ENCODE results near the gene PEX11G.
A peak's percentile ranks its signal among the peaks of the same experiment; 100 is the strongest.

The PEX11G gene

GRCh38 chr19:7527516-7528191, 38.8 kb upstream of the PEX11G start:
- no peak overlapping the region for H3K27ac ChIP-seq
- H3K4me3 ChIP-seq (ENCODE audit: low read depth in 1 of 2, low read length in 1 of 2) = no peak overlapping the region
- no peaks in the 10 kb centered on the region for H3K27me3 ChIP-seq
- TF ChIP-seq CTCF (IDR thresholded peaks at IDR 0.05) = no peak
- peaks cover 54% of the 10 kb centered on the region for H3K36me3 ChIP-seq
- H3K4me1 ChIP-seq (ENCODE audit: control insufficient read depth in 1 of 2, insufficient read depth in 1 of 2, low read depth in 1 of 2, low read length in 1 of 2) = peaks cover 9 to 15% of the 10 kb centered on the region in 2 experiments
- no peaks in the 10 kb centered on the region for H3K9me3 ChIP-seq

GRCh38 chr19:7526059-7526929, 37.5 kb upstream of the PEX11G start:
- Histone ChIP-seq H3K4me1 (ENCODE audit: control insufficient read depth in 1 of 2, insufficient read depth in 1 of 2, low read depth in 1 of 2, low read length in 1 of 2) (peaks cover 15 to 25% of the 10 kb centered on the region in 2 experiments), H3K4me3 (ENCODE audit: low read depth in 1 of 2, low read length in 1 of 2) (no peak overlapping the region), H3K27ac (no peak overlapping the region), H3K36me3 (peaks cover 41% of the 10 kb centered on the region), H3K27me3 (no peaks in the 10 kb centered on the region), H3K9me3 (no peaks in the 10 kb centered on the region)
- TF ChIP-seq CTCF (IDR thresholded peaks at IDR 0.05) = no peak

- Histone ChIP-seq H3K9me3 (no peaks in the 10 kb centered on the region), H3K27me3 (no peaks in the 10 kb centered on the region), H3K27ac (no peak overlapping the region), H3K4me3 (ENCODE audit: low read depth in 1 of 2, low read length in 1 of 2) (no peak overlapping the region), H3K4me1 (ENCODE audit: control insufficient read depth in 1 of 2, insufficient read depth in 1 of 2, low read depth in 1 of 2, low read length in 1 of 2) (peaks cover 15 to 25% of the 10 kb centered on the region in 2 experiments), H3K36me3 (peaks cover 36% of the 10 kb centered on the region)
- TF ChIP-seq CTCF (IDR thresholded peaks at IDR 0.05) = no peak
Observed at GRCh38 chr19:7524992-7525739, 36.3 kb upstream of the PEX11G start.

- Histone ChIP-seq H3K27ac (no peak overlapping the region), H3K4me3 (ENCODE audit: low read depth in 1 of 2, low read length in 1 of 2) (no peak overlapping the region), H3K9me3 (no peaks in the 10 kb centered on the region), H3K36me3 (peaks cover 29% of the 10 kb centered on the region), H3K4me1 (ENCODE audit: control insufficient read depth in 1 of 2, insufficient read depth in 1 of 2, low read depth in 1 of 2, low read length in 1 of 2) (peaks cover 15 to 25% of the 10 kb centered on the region in 2 experiments), H3K27me3 (no peaks in the 10 kb centered on the region)
- no peak for TF ChIP-seq CTCF (IDR thresholded peaks at IDR 0.05)
Observed at GRCh38 chr19:7524523-7524922, 35.7 kb upstream of the PEX11G start.

GRCh38 chr19:7522923-7523667, 34.3 kb upstream of the PEX11G start:
- peak overlapping the region; percentile 78 to 79 for H3K4me3 ChIP-seq (ENCODE audit: low read depth in 1 of 2, low read length in 1 of 2)
- H3K4me1 ChIP-seq (ENCODE audit: control insufficient read depth in 1 of 2, insufficient read depth in 1 of 2, low read depth in 1 of 2, low read length in 1 of 2) = peaks cover 15 to 25% of the 10 kb centered on the region in 2 experiments
- H3K36me3 ChIP-seq = peaks cover 18% of the 10 kb centered on the region
- TF ChIP-seq CTCF (IDR thresholded peaks at IDR 0.05) = no peak
- H3K9me3 ChIP-seq = no peaks in the 10 kb centered on the region
- peak overlapping the region; percentile 79 for H3K27ac ChIP-seq
- peaks cover 6% of the 10 kb centered on the region for H3K27me3 ChIP-seq

Measured in neutrophil (primary cell).